Activated naive CD4-positive, alpha-beta T cell treated with anti-CD3 and anti-CD28 coated beads, Interleukin-2, amount 50 U/mL, for 24 hours (primary cell): Measurements from ENCODE around the gene ITFG1.
"Not testable (repeated sequence)": the region's sequence is repeated elsewhere in the genome, so short reads cannot be mapped to it uniquely, and the experiment has no call there.

Experiments used
- H3K27ac Mint-ChIP-seq: one replicate; pipeline ENCODE4 v1.8.0; 2021; ENCODE audit warnings: mild to moderate bottlenecking, mixed read lengths
- H3K27me3 Mint-ChIP-seq: one replicate; pipeline ENCODE4 v1.8.0; 2021; ENCODE audit warnings: mixed read lengths
- H3K36me3 Mint-ChIP-seq: one replicate; pipeline ENCODE4 v1.8.0; 2021; ENCODE audit warnings: mixed read lengths
- H3K4me1 Mint-ChIP-seq: one replicate; pipeline ENCODE4 v1.8.0; 2021; ENCODE audit warnings: mixed read lengths
- H3K4me3 Mint-ChIP-seq: one replicate; pipeline ENCODE4 v1.8.0; 2021; ENCODE audit warnings: mild to moderate bottlenecking, mixed read lengths
- H3K9me3 Mint-ChIP-seq: one replicate; pipeline ENCODE4 v1.8.0; 2021; ENCODE audit warnings: mixed read lengths

The ITFG1 gene

GRCh38 chr16:47347021-47347696 is 113.7 kb downstream of the ITFG1 start:
- peaks cover 25% of the 10 kb centered on the region for H3K9me3 Mint-ChIP-seq
- H3K36me3 Mint-ChIP-seq, result peaks cover 59% of the 10 kb centered on the region
- not testable (repeated sequence) for H3K27me3 Mint-ChIP-seq, H3K27ac Mint-ChIP-seq, H3K4me3 Mint-ChIP-seq
- peaks cover 10% of the 10 kb centered on the region for H3K4me1 Mint-ChIP-seq

GRCh38 chr16:47342055-47342454 is 118.8 kb downstream of the ITFG1 start:
- Mint-ChIP-seq H3K4me3 (no peak overlapping the region), H3K4me1 (peaks cover 18% of the 10 kb centered on the region), H3K27ac (no peak overlapping the region), H3K36me3 (peaks cover 52% of the 10 kb centered on the region), H3K9me3 (peaks cover 43% of the 10 kb centered on the region), H3K27me3 (no peaks in the 10 kb centered on the region)

- H3K9me3 Mint-ChIP-seq, result peaks cover 12% of the 10 kb centered on the region
- H3K27me3 Mint-ChIP-seq, H3K4me1 Mint-ChIP-seq, H3K4me3 Mint-ChIP-seq, H3K27ac Mint-ChIP-seq: not testable (repeated sequence)
- peaks cover 39% of the 10 kb centered on the region for H3K36me3 Mint-ChIP-seq
These were observed 130.3 kb downstream of the ITFG1 start for GRCh38 chr16:47330562-47330961.

- H3K36me3 Mint-ChIP-seq, result peaks cover 25% of the 10 kb centered on the region
- H3K4me1 Mint-ChIP-seq, H3K27me3 Mint-ChIP-seq, H3K4me3 Mint-ChIP-seq, H3K9me3 Mint-ChIP-seq, H3K27ac Mint-ChIP-seq: not testable (repeated sequence)
These were observed 136.6 kb downstream of the ITFG1 start for GRCh38 chr16:47324309-47324708.

GRCh38 chr16:47323241-47323640 is 137.6 kb downstream of the ITFG1 start:
- Mint-ChIP-seq H3K4me3 (no peak overlapping the region), H3K9me3 (no peaks in the 10 kb centered on the region), H3K36me3 (peaks cover 21% of the 10 kb centered on the region), H3K27ac (no peak overlapping the region), H3K4me1 (no peaks in the 10 kb centered on the region), H3K27me3 (no peaks in the 10 kb centered on the region)

- Mint-ChIP-seq H3K9me3 (no peaks in the 10 kb centered on the region), H3K36me3 (peaks cover 15% of the 10 kb centered on the region), H3K27me3 (no peaks in the 10 kb centered on the region), H3K4me3 (no peak overlapping the region), H3K4me1 (no peaks in the 10 kb centered on the region), H3K27ac (no peak overlapping the region)
These were observed 140.1 kb downstream of the ITFG1 start for GRCh38 chr16:47320546-47321310.

GRCh38 chr16:47317465-47318240 is 143.2 kb downstream of the ITFG1 start:
- Mint-ChIP-seq H3K27me3 (no peaks in the 10 kb centered on the region), H3K27ac (no peak overlapping the region), H3K9me3 (no peaks in the 10 kb centered on the region), H3K4me3 (no peak overlapping the region), H3K4me1 (no peaks in the 10 kb centered on the region), H3K36me3 (peaks cover 12% of the 10 kb centered on the region)

- H3K27ac Mint-ChIP-seq, result no peak overlapping the region
- H3K9me3 Mint-ChIP-seq, result no peaks in the 10 kb centered on the region
- no peak overlapping the region for H3K4me3 Mint-ChIP-seq
- H3K27me3 Mint-ChIP-seq, result no peaks in the 10 kb centered on the region
- H3K4me1 Mint-ChIP-seq, result no peaks in the 10 kb centered on the region
- H3K36me3 Mint-ChIP-seq, result peaks cover 12% of the 10 kb centered on the region
These were observed 144.3 kb downstream of the ITFG1 start for GRCh38 chr16:47316442-47317015.

GRCh38 chr16:47311738-47312505 is 148.9 kb downstream of the ITFG1 start:
- H3K9me3 Mint-ChIP-seq, result no peaks in the 10 kb centered on the region
- H3K27me3 Mint-ChIP-seq, result no peaks in the 10 kb centered on the region
- H3K4me3 Mint-ChIP-seq, result no peak overlapping the region
- no peaks in the 10 kb centered on the region for H3K4me1 Mint-ChIP-seq
- H3K36me3 Mint-ChIP-seq, result peaks cover 21% of the 10 kb centered on the region
- H3K27ac Mint-ChIP-seq, result no peak overlapping the region

- peaks cover 21% of the 10 kb centered on the region for H3K36me3 Mint-ChIP-seq
- no peak overlapping the region for H3K4me3 Mint-ChIP-seq
- H3K27ac Mint-ChIP-seq, result no peak overlapping the region
- no peaks in the 10 kb centered on the region for H3K9me3 Mint-ChIP-seq
- no peaks in the 10 kb centered on the region for H3K4me1 Mint-ChIP-seq
- H3K27me3 Mint-ChIP-seq, result no peaks in the 10 kb centered on the region
These were observed 150.1 kb downstream of the ITFG1 start for GRCh38 chr16:47310792-47311211.

- H3K4me3 Mint-ChIP-seq, result no peak overlapping the region
- no peak overlapping the region for H3K27ac Mint-ChIP-seq
- H3K27me3 Mint-ChIP-seq, result no peaks in the 10 kb centered on the region
- H3K9me3 Mint-ChIP-seq, result no peaks in the 10 kb centered on the region
- H3K36me3 Mint-ChIP-seq, result peaks cover 29% of the 10 kb centered on the region
- H3K4me1 Mint-ChIP-seq, result no peaks in the 10 kb centered on the region
These were observed 151.1 kb downstream of the ITFG1 start for GRCh38 chr16:47309581-47310312.

- no peaks in the 10 kb centered on the region for H3K27me3 Mint-ChIP-seq
- H3K4me3 Mint-ChIP-seq, result no peak overlapping the region
- peaks cover 33% of the 10 kb centered on the region for H3K36me3 Mint-ChIP-seq
- H3K9me3 Mint-ChIP-seq, result no peaks in the 10 kb centered on the region
- H3K27ac Mint-ChIP-seq, result no peak overlapping the region
- no peaks in the 10 kb centered on the region for H3K4me1 Mint-ChIP-seq
These were observed 152.3 kb downstream of the ITFG1 start for GRCh38 chr16:47308601-47309000.

- Mint-ChIP-seq H3K9me3 (no peaks in the 10 kb centered on the region), H3K4me1 (no peaks in the 10 kb centered on the region), H3K4me3 (no peak overlapping the region), H3K27me3 (no peaks in the 10 kb centered on the region), H3K36me3 (peaks cover 41% of the 10 kb centered on the region), H3K27ac (no peak overlapping the region)
These were observed 156.3 kb downstream of the ITFG1 start for GRCh38 chr16:47304563-47304962.

GRCh38 chr16:47299587-47299986 is 161.3 kb downstream of the ITFG1 start:
- H3K36me3 Mint-ChIP-seq, result peaks cover 49% of the 10 kb centered on the region
- no peak overlapping the region for H3K4me3 Mint-ChIP-seq
- H3K27ac Mint-ChIP-seq, result no peak overlapping the region
- H3K9me3 Mint-ChIP-seq, result peaks cover 12% of the 10 kb centered on the region
- no peaks in the 10 kb centered on the region for H3K4me1 Mint-ChIP-seq
- H3K27me3 Mint-ChIP-seq, result no peaks in the 10 kb centered on the region
